ENCODE measurements around the gene FNDC1.

FNDC1 gene

DNA sequence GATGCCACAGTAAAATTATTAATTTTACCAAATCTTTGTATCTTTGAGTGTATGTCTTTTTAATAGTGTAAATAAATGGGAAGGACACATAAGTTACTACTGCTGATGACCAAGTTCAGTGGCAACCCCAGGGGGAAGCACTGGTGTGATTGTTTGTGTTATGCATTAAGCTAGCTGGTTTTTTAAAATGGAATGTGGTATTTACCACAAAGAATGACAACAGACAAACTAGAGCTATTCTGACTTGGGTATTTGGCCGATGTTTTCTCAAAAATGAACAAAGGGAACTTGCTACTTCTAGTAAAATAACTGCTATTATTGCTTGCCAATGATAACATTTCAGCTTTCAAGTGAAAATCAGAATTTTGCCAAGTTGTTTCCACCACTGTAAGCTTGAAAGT is 2.9 kb downstream of the FNDC1 start:
- no peak for TF ChIP-seq GATA3 (IDR thresholded peaks at IDR 0.05; ENCODE audit: low read depth, low read length)
- no peak for TF ChIP-seq GATA2 (IDR thresholded peaks at IDR 0.05; ENCODE audit: low read depth, low read length)

- TF ChIP-seq GATA2 (IDR thresholded peaks at IDR 0.05; ENCODE audit: low read depth, low read length) = no peak; the same call in 1 of the 2 replicates
- TF ChIP-seq GATA3 (IDR thresholded peaks at IDR 0.05; ENCODE audit: low read depth, low read length) = no peak
These were observed 5.2 kb downstream of the FNDC1 start for GRCh38 chr6:159174263-159174969.

DNA sequence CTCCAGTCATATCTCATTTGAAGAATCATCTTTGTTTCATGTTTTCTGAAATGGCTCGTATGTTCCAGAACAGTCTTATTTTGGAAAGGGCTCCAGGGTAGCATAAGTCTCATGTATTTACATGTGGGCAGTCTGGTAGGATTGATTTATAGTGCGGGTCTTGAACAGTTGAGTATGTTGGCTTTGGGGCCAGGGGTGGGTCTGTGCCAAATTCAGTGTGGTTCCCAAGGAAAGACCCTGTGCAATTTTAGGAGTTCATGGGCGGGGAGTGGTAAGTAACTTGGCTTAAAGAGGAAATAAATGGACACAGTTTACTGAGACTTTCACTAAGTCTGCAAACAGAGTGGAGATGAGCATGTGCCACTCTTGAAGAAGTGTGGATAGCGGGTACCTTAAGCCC is 7.7 kb downstream of the FNDC1 start:
- no peak for TF ChIP-seq GATA2 (IDR thresholded peaks at IDR 0.05; ENCODE audit: low read depth, low read length)

- TF ChIP-seq GATA2 (IDR thresholded peaks at IDR 0.05; ENCODE audit: low read depth, low read length) (no peak), GATA3 (IDR thresholded peaks at IDR 0.05; ENCODE audit: low read depth, low read length) (no peak)
These were observed 9.6 kb downstream of the FNDC1 start for GRCh38 chr6:159178847-159179246.

- TF ChIP-seq GATA3 (IDR thresholded peaks at IDR 0.05; ENCODE audit: low read depth, low read length) = no peak
- TF ChIP-seq GATA2 (IDR thresholded peaks at IDR 0.05; ENCODE audit: low read depth, low read length) = no peak
These were observed 10.8 kb downstream of the FNDC1 start for GRCh38 chr6:159180001-159180400.

DNA sequence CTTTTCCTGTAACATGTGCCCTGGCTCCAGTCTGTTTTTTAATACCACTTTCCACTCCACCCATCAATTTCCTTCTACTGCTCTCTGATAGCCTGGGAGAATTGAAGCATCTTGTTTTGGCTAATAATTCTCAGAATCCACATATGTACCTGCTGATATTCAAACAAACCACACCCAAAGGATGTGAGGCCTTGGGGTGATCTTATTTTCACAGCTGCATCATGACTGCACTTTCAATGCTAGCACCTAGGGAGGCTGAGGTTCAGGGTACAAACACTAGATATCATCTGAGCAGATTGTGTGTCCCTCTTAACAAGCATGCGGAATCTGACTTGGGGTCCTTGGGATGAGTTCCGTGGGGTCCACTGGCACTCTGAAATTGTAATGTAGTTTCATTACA is 12.7 kb downstream of the FNDC1 start:
- TF ChIP-seq GATA2 (IDR thresholded peaks at IDR 0.05; ENCODE audit: low read depth, low read length) = no peak
- no peak for TF ChIP-seq GATA3 (IDR thresholded peaks at IDR 0.05; ENCODE audit: low read depth, low read length)

DNA sequence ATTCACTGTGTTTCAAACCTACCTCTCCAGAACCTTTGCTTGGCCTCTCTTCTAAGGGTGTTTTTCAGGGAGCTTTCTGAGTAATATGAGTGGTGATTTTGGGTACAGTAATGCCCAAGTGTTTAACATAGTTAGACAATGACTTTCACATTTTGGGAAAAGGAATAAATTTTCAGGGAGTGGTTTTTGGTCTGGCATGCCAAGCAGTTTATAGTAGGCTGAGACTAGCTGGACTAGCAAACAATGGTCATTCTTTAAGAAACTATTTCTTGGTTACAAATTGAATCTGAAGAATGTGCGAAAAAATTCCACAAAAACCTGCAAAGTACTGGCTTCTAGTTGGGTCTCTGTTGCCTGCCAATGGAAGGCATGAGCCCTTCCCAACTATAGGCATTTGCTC is 15.4 kb downstream of the FNDC1 start:
- TF ChIP-seq GATA3 (IDR thresholded peaks at IDR 0.05; ENCODE audit: low read depth, low read length) (no peak), GATA2 (IDR thresholded peaks at IDR 0.05; ENCODE audit: low read depth, low read length) (no peak)

GRCh38 chr6:159190460-159190859 is 21.3 kb downstream of the FNDC1 start:
- TF ChIP-seq GATA2 (IDR thresholded peaks at IDR 0.05; ENCODE audit: low read depth, low read length) (no peak), GATA3 (IDR thresholded peaks at IDR 0.05; ENCODE audit: low read depth, low read length) (no peak)

DNA sequence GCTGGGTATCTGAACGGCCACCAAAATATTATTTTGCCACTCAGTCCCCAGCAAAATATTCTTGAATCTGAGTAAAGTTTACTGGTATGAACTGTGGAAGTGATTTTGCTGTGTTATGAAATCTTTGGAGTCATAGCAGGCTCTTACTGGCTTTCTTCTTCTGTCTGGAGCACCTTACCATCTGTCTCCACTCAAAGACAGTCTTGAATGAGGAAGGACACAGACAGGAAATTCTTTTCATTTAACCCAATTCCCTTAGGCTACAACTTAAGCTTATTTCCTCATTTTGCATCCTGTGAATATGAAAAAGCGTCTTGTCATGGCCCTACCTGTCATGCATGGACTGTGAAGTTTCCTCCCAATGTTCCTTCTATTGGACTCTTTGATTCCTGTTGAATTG is 24.7 kb downstream of the FNDC1 start:
- TF ChIP-seq GATA2 (IDR thresholded peaks at IDR 0.05; ENCODE audit: low read depth, low read length) = no peak
- TF ChIP-seq GATA3 (IDR thresholded peaks at IDR 0.05; ENCODE audit: low read depth, low read length) = no peak

DNA sequence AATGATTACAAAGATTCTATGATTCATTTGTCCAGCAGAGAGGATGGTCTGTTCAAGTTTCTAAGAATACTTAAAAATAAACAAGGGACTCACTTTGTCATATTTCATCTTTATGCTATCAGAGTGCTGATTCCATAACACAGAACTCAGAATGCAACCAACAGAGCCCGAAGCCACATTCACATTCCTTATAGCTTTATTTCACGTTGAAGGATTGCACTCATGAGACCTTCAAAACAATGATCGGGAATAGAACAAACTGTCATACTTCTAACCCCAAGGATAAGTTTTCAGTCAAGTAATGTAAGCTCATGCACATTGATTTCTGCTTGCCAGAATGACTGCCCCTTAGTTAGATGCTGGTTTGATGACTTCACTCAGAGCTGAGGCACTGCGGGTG is 25.2 kb downstream of the FNDC1 start:
- TF ChIP-seq GATA2 (IDR thresholded peaks at IDR 0.05; ENCODE audit: low read depth, low read length) (no peak), GATA3 (IDR thresholded peaks at IDR 0.05; ENCODE audit: low read depth, low read length) (no peak)

GRCh38 chr6:159196430-159196975 is 27.3 kb downstream of the FNDC1 start:
- TF ChIP-seq GATA2 (IDR thresholded peaks at IDR 0.05; ENCODE audit: low read depth, low read length) (no peak), GATA3 (IDR thresholded peaks at IDR 0.05; ENCODE audit: low read depth, low read length) (no peak)

DNA sequence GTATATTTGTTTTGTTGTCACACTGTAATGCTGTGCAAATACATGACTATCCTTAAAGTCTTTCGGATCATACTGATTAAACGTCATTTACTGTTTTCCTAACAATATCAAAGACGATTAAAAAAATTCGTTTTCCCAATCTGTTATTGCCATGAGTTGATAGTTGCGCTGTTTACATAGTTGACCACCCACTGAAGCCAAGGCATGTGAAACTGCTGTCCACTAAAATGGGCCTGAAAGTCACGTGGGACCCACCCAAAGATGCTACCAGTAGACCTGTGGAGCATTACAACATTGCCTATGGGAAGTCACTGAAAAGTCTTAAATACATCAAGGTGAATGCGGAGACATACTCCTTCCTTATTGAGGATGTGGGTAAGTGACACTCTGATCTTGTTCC is 28.1 kb downstream of the FNDC1 start:
- TF ChIP-seq GATA3 (IDR thresholded peaks at IDR 0.05; ENCODE audit: low read depth, low read length) (no peak), GATA2 (IDR thresholded peaks at IDR 0.05; ENCODE audit: low read depth, low read length) (no peak)

DNA sequence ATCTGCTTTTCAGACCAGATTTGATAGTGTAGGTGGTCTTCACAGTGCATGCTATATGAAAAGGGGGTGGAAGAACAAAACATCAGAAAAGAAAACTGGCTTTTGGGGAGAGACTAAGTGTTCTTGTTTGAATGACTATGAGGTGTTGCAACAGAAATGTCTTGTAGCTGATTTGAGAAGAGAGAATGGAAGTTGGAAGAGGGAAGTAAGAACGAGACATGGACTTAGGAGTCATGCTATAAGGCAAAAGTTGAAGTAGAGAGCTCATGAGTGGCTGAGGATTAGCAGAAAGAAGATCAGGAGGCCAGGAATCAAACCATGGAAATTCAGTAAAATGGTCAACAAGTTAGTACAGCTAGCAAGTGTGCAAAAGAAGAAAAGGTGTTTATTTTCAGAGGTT is 32.1 kb downstream of the FNDC1 start:
- no peak for TF ChIP-seq GATA3 (IDR thresholded peaks at IDR 0.05; ENCODE audit: low read depth, low read length)
- no peak for TF ChIP-seq GATA2 (IDR thresholded peaks at IDR 0.05; ENCODE audit: low read depth, low read length)

DNA sequence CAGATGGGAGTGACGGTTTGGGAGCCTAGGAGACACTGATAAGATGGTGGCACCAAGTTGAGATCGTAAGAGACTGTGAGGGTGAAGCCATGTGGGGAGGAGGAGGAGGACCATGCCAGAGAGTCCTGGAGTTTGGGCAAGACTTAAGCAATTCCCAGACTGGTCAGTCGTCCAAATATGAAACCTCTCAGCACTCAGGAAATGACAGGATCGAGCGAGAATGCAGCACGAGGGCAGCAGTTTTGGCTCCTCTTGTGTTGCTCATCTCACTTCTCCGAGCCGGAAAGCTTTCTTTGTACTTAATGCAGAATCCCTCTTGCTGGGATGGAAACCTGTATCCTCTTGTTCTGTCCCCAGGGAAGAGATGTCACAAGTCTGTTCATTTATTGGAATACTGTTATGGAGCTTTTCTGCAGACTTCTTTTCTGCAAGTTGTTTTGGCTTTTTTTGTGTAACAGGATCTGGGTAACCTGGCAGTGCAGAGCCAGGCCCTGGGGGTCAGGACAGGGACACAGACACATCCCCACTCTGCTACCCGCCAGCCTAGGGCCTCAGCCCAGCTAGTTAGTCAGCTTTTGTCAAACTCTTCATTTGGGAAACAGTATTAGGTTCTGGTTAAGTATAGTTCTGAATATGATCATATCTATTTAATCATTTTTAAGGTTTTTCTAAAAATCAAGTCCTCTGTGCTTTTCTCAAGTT is 34.3 kb downstream of the FNDC1 start:
- TF ChIP-seq GATA3 (IDR thresholded peaks at IDR 0.05; ENCODE audit: low read depth, low read length) (no peak), GATA2 (IDR thresholded peaks at IDR 0.05; ENCODE audit: low read depth, low read length) (no peak)

GRCh38 chr6:159204605-159205004 is 35.4 kb downstream of the FNDC1 start:
- no peak for TF ChIP-seq GATA3 (IDR thresholded peaks at IDR 0.05; ENCODE audit: low read depth, low read length)
- no peak for TF ChIP-seq GATA2 (IDR thresholded peaks at IDR 0.05; ENCODE audit: low read depth, low read length)

Data from SH-SY5Y (cell line).